Measurements from ENCODE around the gene TTC7B.

DNA sequence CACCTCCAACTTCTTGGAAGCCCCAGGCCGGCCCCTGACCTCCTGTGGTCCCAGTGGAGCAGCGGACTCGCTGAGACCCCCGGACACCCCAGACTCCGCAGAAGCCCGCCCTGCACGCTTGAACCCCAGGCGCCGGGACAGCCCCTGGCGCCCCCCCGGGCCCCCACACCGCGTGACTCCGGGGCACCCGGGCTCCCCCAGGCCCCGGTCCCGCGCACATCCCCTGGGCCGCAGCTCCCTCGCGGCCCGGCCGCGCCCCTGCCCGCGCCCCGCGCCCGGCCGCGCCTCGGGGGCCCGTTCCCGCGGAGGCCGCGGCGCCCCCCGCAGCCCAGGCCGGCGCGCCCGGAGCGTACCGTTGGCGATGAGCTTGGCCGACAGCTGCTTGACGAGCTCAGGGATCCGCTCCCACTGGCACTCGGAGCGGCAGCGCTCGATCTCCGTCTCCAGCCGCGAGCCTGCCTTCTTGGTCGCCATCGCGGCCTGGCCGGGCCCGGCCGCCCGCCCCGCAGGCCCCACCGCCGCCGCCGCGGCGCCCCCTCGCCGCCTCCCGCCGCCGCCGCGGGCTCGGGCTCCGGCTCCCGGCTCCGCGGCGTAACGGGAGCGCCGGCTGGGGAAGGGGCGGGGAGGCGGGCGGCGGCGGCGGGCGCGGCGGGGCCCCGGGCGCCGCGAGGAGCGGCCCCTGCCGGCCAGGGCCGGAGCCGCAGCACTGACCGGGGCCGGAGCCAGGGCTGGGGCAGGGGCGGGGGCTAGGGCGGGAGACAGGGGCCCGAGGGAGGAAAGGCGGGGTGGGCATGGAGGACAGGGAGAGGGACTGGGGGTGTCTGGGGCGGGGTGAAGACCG lies at the start of gene TTC7B:
- TF ChIP-seq, protein P1, sequence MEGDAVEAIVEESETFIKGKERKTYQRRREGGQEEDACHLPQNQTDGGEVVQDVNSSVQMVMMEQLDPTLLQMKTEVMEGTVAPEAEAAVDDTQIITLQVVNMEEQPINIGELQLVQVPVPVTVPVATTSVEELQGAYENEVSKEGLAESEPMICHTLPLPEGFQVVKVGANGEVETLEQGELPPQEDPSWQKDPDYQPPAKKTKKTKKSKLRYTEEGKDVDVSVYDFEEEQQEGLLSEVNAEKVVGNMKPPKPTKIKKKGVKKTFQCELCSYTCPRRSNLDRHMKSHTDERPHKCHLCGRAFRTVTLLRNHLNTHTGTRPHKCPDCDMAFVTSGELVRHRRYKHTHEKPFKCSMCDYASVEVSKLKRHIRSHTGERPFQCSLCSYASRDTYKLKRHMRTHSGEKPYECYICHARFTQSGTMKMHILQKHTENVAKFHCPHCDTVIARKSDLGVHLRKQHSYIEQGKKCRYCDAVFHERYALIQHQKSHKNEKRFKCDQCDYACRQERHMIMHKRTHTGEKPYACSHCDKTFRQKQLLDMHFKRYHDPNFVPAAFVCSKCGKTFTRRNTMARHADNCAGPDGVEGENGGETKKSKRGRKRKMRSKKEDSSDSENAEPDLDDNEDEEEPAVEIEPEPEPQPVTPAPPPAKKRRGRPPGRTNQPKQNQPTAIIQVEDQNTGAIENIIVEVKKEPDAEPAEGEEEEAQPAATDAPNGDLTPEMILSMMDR (IDR thresholded peaks at IDR 0.05 in 2 of 3, conservative IDR thresholded peaks at IDR 0.05 in 1 of 3; ENCODE audit: borderline replicate concordance in 1 of 3, insufficient read depth in 1 of 3, low read depth in 2 of 3, low read length in 2 of 3): peak in 1 of 3 experiments; percentile 40; a peak in 2 of 6 replicates
- TF ChIP-seq, protein P2, sequence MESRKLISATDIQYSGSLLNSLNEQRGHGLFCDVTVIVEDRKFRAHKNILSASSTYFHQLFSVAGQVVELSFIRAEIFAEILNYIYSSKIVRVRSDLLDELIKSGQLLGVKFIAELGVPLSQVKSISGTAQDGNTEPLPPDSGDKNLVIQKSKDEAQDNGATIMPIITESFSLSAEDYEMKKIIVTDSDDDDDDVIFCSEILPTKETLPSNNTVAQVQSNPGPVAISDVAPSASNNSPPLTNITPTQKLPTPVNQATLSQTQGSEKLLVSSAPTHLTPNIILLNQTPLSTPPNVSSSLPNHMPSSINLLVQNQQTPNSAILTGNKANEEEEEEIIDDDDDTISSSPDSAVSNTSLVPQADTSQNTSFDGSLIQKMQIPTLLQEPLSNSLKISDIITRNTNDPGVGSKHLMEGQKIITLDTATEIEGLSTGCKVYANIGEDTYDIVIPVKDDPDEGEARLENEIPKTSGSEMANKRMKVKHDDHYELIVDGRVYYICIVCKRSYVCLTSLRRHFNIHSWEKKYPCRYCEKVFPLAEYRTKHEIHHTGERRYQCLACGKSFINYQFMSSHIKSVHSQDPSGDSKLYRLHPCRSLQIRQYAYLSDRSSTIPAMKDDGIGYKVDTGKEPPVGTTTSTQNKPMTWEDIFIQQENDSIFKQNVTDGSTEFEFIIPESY (IDR thresholded peaks at IDR 0.05; ENCODE audit: extremely low read depth, insufficient replicate concordance, low read length): no peak
- no peak for TF ChIP-seq EZH2 (IDR thresholded peaks at IDR 0.05)
- TF ChIP-seq, protein P3, sequence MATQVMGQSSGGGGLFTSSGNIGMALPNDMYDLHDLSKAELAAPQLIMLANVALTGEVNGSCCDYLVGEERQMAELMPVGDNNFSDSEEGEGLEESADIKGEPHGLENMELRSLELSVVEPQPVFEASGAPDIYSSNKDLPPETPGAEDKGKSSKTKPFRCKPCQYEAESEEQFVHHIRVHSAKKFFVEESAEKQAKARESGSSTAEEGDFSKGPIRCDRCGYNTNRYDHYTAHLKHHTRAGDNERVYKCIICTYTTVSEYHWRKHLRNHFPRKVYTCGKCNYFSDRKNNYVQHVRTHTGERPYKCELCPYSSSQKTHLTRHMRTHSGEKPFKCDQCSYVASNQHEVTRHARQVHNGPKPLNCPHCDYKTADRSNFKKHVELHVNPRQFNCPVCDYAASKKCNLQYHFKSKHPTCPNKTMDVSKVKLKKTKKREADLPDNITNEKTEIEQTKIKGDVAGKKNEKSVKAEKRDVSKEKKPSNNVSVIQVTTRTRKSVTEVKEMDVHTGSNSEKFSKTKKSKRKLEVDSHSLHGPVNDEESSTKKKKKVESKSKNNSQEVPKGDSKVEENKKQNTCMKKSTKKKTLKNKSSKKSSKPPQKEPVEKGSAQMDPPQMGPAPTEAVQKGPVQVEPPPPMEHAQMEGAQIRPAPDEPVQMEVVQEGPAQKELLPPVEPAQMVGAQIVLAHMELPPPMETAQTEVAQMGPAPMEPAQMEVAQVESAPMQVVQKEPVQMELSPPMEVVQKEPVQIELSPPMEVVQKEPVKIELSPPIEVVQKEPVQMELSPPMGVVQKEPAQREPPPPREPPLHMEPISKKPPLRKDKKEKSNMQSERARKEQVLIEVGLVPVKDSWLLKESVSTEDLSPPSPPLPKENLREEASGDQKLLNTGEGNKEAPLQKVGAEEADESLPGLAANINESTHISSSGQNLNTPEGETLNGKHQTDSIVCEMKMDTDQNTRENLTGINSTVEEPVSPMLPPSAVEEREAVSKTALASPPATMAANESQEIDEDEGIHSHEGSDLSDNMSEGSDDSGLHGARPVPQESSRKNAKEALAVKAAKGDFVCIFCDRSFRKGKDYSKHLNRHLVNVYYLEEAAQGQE (IDR thresholded peaks at IDR 0.05; ENCODE audit: low read depth): no peak
- TF ChIP-seq ZFX (IDR thresholded peaks at IDR 0.05): peak; percentile 80
- TF ChIP-seq POLR2A (IDR thresholded peaks at IDR 0.05; ENCODE audit: borderline replicate concordance, extremely low read depth, insufficient read depth, insufficient read length): no peak
- TF ChIP-seq EZH2phosphoT487 (IDR thresholded peaks at IDR 0.05; ENCODE audit: borderline replicate concordance): no peak
- TF ChIP-seq FOSL1 (IDR thresholded peaks at IDR 0.05; ENCODE audit: low read depth): no peak
- no peak for TF ChIP-seq ZNF274 (IDR thresholded peaks at IDR 0.05; ENCODE audit: low read depth, low read length)
- no peak for TF ChIP-seq SIN3A (IDR thresholded peaks at IDR 0.05; ENCODE audit: low read depth)
